Lower leg skin (tissue), 4 donors: Measurements from ENCODE around the gene ZNF618. TPM values are rescaled to one million over a fixed set of nuclear protein-coding genes. Genes with fewer than 3 reads are reported as not detected.
A peak's percentile ranks its signal among the peaks of the same experiment; 100 is the strongest.

Experiments used
- DNase-seq, 2 donors: peaks; one replicate each; pipeline ENCODE4 v3.0.0-alpha.2; 2019; ENCODE audit warnings: low spot score in 2 of 2
- H3K4me3 ChIP-seq: fragments of 200-600 bp; sonication (generic); 2 replicates; pipeline ENCODE4 v1.5.1; 2017; ENCODE audit warnings: mild to moderate bottlenecking, low read depth; ENCODE audit not compliant: poor library complexity, severe bottlenecking
- POLR2A ChIP-seq, 2 donors: fragments of 450-650 bp; IDR thresholded peaks; one replicate each; pipeline ENCODE4 v1.6.1; 2016 to 2017; ENCODE audit warnings: antibody characterized with exemption in 2 of 2, mild to moderate bottlenecking in 1 of 2, moderate library complexity in 1 of 2
- WGBS, 2 donors: methylation state at CpG; one replicate each; pipeline ENCODE4 v1.1.5; 2018; 5-methylcytosine and 5-hydroxymethylcytosine counted together
- intact Hi-C: fragments of 100-400 bp; cut with DNase I; formaldehyde crosslinking; loops from one replicate; pipeline ENCODE4 v1.15.0; 2023; ENCODE audit warnings: low total_unique reads
- total RNA-seq, 4 donors: library from RNA; depleted of rRNA; stranded (reverse); fragments of >200 nt; gene quantifications; one replicate each; pipeline ENCODE4 v1.1.0, GENCODE V29; 2016
- TF ChIP-seq, protein P1 (sequence below), 3 donors: fragments of 450-650 bp; IDR thresholded peaks; one replicate each; pipeline ENCODE4 v1.5.1; 2016; ENCODE audit warnings: antibody characterized with exemption in 3 of 3, mild to moderate bottlenecking in 3 of 3, moderate library complexity in 2 of 3

ZNF618 gene
- total RNA-seq, 4 donors from 2014 or later = 1.1 to 4.1 (median 2.5) TPM

DNA sequence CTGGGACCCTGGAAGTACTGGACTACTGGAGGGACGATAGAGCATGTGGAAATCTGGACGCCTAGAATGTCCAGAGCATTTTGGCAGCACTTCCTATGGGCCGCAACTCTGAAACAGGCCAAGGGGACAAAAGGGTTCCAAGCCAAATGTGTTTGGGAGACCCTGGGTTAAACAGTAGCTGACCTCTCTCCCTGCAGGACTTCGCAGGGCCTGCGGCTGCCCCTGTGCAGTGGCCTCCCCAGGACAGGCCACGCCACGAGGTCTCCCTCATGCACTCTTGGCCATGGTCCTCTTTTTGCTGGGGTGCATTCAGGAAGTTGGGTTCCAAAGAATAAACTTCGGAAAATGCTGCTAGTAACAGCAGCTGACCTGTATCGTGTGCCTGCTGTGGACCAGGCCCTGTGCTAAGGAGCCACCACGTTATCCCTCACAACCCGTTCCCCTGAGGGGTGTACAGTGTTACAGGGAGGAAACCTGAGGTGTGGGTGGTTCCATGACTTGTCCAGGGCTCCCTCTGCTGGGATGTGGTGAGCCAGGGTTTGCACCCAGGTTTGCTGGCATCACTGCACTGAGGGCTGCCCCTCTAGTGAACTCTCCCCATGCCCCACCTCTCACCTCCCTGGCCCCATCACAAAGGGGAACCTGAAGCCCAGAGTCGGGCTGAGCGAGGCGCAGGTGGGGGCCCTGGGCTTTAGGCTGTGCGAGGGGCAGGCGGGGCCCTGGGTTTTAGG is 122.6 kb downstream of the ZNF618 start:
- WGBS, 2 donors = 85% methylated on average over 16 of the region's 16 CpGs
- intact Hi-C loops = no loop called here
- peak; percentile 10 to 83 for DNase-seq
- no peak for TF ChIP-seq POLR2A (IDR thresholded peaks at IDR 0.05)
- TF ChIP-seq, protein P1, sequence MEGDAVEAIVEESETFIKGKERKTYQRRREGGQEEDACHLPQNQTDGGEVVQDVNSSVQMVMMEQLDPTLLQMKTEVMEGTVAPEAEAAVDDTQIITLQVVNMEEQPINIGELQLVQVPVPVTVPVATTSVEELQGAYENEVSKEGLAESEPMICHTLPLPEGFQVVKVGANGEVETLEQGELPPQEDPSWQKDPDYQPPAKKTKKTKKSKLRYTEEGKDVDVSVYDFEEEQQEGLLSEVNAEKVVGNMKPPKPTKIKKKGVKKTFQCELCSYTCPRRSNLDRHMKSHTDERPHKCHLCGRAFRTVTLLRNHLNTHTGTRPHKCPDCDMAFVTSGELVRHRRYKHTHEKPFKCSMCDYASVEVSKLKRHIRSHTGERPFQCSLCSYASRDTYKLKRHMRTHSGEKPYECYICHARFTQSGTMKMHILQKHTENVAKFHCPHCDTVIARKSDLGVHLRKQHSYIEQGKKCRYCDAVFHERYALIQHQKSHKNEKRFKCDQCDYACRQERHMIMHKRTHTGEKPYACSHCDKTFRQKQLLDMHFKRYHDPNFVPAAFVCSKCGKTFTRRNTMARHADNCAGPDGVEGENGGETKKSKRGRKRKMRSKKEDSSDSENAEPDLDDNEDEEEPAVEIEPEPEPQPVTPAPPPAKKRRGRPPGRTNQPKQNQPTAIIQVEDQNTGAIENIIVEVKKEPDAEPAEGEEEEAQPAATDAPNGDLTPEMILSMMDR (IDR thresholded peaks at IDR 0.05) = no peak
- H3K4me3 ChIP-seq = no peak overlapping the region

DNA sequence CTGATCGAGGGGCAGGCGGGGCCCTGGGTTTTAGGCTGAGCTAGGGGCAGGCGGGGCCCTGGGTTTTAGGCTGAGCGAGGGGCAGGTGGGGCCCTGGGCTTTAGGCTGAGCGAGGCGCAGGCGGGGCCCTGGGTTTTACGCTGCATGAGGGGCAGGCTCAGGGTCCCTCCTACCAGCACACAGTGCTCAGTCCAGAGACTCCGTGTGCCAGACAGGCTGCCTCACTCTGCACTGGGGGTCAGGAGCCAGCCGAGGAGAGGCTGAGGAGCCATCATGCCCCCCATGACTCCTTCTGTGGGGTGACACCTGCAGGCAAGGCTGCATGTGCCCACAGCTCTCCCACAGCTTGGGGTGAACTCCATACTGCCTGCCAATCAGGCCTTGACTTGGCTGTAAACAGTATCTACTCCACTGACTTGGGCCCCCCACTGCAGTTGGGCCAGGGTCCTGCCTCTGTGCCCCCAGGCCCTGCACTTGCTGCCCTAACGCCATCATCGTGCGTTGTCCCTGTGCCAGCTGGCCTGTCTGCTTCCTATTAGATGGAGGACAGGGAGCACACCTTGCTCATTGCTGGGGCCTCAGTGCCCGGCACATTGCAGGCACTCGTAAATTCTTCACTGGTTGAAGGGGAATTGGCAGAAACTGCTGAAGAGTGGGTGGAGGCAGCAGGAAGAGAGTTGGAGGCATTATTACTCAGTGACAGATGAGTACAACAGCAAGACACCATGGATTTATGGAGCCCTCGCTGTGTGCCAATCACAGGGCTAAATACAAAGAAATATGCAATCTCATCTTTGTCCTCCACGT is 123.3 kb downstream of the ZNF618 start:
- WGBS, 2 donors = 67 to 70% methylated on average over 15 to 17 of the region's 17 CpGs
- H3K4me3 ChIP-seq = no peak overlapping the region
- intact Hi-C loops = no loop called here
- DNase-seq = peak; percentile 16 to 83
- no peak for TF ChIP-seq POLR2A (IDR thresholded peaks at IDR 0.05)
- TF ChIP-seq, protein P1 (IDR thresholded peaks at IDR 0.05) = no peak

DNA sequence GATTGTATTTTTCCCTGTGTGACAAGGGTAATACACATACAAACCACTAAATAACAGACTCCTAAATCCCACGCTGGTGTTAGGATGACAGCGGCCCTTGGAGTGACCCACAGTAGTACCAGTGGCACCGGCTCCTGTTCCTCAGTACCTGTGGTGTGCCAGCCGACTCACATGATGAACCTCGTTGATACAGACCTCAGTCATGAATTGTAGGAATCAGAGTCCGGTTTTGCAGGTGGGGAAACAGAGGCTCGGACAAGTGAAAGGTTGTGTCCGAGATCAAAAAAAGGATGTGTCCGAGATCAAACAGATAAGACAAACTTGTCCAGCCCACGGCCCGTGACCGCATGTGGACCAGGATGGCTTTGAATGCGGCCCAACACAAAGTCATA is 124.0 kb downstream of the ZNF618 start:
- intact Hi-C loops = no loop called here
- TF ChIP-seq, protein P1 (IDR thresholded peaks at IDR 0.05) = no peak
- no peak for TF ChIP-seq POLR2A (IDR thresholded peaks at IDR 0.05)
- 78 to 79% methylated on average over 13 of the region's 13 CpGs for WGBS, 2 donors
- H3K4me3 ChIP-seq = no peak overlapping the region
- DNase-seq = peak; percentile 13 to 43

DNA sequence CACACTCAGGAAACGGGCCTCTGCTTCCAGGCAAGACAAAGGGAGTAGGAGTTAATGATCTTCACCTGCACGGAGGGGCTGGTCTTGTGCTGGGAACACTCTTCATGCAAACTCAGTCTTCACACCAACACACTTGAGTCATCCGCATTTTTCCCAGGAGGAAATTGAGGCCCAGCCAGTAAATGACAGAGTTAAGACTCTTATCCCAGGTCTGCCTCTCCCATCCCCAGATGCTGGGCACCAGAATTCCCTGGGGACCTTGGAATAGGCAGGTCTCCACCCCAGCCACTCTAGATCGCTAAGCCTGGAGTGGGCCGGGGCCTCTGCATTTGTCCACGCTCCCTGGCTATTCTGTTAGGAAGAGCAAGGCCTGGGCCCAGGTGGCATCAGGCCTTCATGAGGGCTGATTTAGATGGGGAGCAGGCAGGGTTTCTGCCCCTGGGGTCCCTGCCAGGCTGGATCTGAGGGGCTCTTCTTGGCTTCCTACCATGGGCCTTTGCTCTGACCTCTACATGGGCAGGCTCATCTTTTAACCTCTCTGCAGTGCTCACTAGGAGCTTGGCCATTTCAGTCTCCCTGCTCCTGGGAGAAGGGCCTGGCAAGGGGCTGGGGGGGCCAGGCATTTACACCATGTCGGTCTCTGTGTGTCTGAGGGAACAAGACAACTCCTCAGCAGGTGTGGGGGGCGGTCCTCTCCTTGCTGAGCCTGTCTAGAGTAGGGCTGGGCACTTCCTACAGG is 124.7 kb downstream of the ZNF618 start:
- intact Hi-C loops = no loop called here
- peak; percentile 9 to 75 for DNase-seq
- 82 to 86% methylated on average over 8 of the region's 8 CpGs for WGBS, 2 donors
- no peak overlapping the region for H3K4me3 ChIP-seq
- TF ChIP-seq, protein P1 (IDR thresholded peaks at IDR 0.05) = no peak
- no peak for TF ChIP-seq POLR2A (IDR thresholded peaks at IDR 0.05)

DNA sequence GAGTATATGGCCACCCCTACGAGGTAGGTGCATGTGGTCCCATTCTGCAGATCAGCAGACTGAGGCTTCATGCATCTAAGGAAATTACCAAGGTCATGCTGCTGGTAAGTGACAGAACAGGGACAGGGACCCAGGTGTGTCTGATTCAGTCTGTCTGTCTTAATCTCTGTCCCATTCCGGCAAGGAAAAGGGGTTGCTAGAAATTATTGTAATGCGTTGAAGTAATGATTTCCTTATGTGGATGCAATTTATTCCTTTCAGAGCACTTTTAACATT is 125.2 kb downstream of the ZNF618 start:
- WGBS, 2 donors = 64 to 67% methylated on average over 3 of the region's 3 CpGs
- TF ChIP-seq, protein P1 (IDR thresholded peaks at IDR 0.05) = no peak
- no peak for TF ChIP-seq POLR2A (IDR thresholded peaks at IDR 0.05)
- H3K4me3 ChIP-seq = no peak overlapping the region
- peak in 1 of 2 donors; percentile 10 for DNase-seq
- intact Hi-C loops = no loop called here
